PC-9 (cell line): ENCODE measurements around the gene ACTR1B. TPM values are rescaled to one million over a fixed set of nuclear protein-coding genes. Genes with fewer than 3 reads are reported as not detected.
"Not testable (repeated sequence)": the region's sequence is repeated elsewhere in the genome, so short reads cannot be mapped to it uniquely, and the experiment has no call there.

Experiments
- BruUV-seq: library from RNA; stranded (reverse); fragments of 400-500 nt; replicated peaks from 2 replicates; lab custom pipeline; 2021; lab: Mats Ljungman, UMichigan
- CTCF ChIA-PET: fragments of 300-600 bp; sonication (Branson Sonifier 250); formaldehyde crosslinking; loops from one replicate; lab custom pipeline; 2022; ENCODE audit warnings: antibody characterized with exemption; lab: Charles Lee
- POLR2A ChIA-PET: fragments of 300-600 bp; sonication (Branson Sonifier 250); formaldehyde crosslinking; loops from one replicate; lab custom pipeline; 2022; ENCODE audit warnings: antibody characterized with exemption; ENCODE audit not compliant: unreplicated experiment; lab: Charles Lee
- DNase-seq, 2 experiments: peaks; one replicate each; pipeline versions ENCODE4 v3.0.0 to v3.0.0-alpha.2; 2015 to 2022; ENCODE audit warnings: mixed read lengths in 1 of 2
- H2AFZ ChIP-seq: fragments of 200-600 bp; sonication (generic); 2 replicates; pipeline ENCODE4 v1.8.1; 2017; ENCODE audit warnings: antibody characterized with exemption
- H3F3A ChIP-seq: fragments of 200-600 bp; sonication (generic); 2 replicates; pipeline ENCODE4 v1.8.1; 2017; ENCODE audit warnings: antibody characterized with exemption, mild to moderate bottlenecking, low read depth; ENCODE audit not compliant: insufficient read depth
- H3K27ac ChIP-seq: fragments of 200-600 bp; sonication (generic); 2 replicates; pipeline ENCODE4 v1.6.1; 2016; ENCODE audit warnings: mixed run types
- H3K27me3 ChIP-seq: fragments of 200-600 bp; sonication (generic); 2 replicates; pipeline ENCODE4 v1.6.1; 2016; ENCODE audit warnings: low read depth, mixed run types; ENCODE audit not compliant: insufficient read depth
- H3K36me3 ChIP-seq: fragments of 200-600 bp; sonication (generic); 2 replicates; pipeline ENCODE4 v1.6.1; 2016; ENCODE audit warnings: low read depth, mixed run types
- H3K4me1 ChIP-seq: fragments of 200-600 bp; sonication (generic); replicated peaks from 2 replicates; pipeline ENCODE4 v1.6.1; 2016; ENCODE audit warnings: mixed run types; ENCODE audit not compliant: insufficient read depth
- H3K4me2 ChIP-seq: fragments of 200-600 bp; sonication (generic); 2 replicates; pipeline ENCODE4 v1.6.1; 2017; ENCODE audit warnings: mixed run types
- H3K4me3 ChIP-seq: fragments of 200-600 bp; sonication (generic); 2 replicates; pipeline ENCODE4 v1.6.1; 2016; ENCODE audit warnings: mixed run types
- H3K79me2 ChIP-seq: fragments of 200-600 bp; sonication (generic); 2 replicates; pipeline ENCODE4 v1.6.1; 2017; ENCODE audit warnings: low read depth, mixed run types
- H3K9me2 ChIP-seq: fragments of 200-600 bp; sonication (generic); 2 replicates; pipeline ENCODE4 v1.8.1; 2017; ENCODE audit warnings: mild to moderate bottlenecking; ENCODE audit not compliant: insufficient read depth
- H3K9me3 ChIP-seq: fragments of 200-600 bp; sonication (generic); 2 replicates; pipeline ENCODE4 v1.8.1; 2016; ENCODE audit warnings: low read depth; ENCODE audit not compliant: insufficient read depth
- H4K20me1 ChIP-seq: fragments of 200-600 bp; sonication (generic); 2 replicates; pipeline ENCODE4 v1.8.1; 2017; ENCODE audit not compliant: insufficient read depth
- CTCF ChIP-seq: fragments of 200-600 bp; sonication (generic); conservative IDR thresholded peaks from 2 replicates; pipeline ENCODE4 v1.6.1; 2017; ENCODE audit warnings: mixed run types, antibody characterized with exemption, mild to moderate bottlenecking, moderate library complexity
- EZH2 ChIP-seq: fragments of 200-600 bp; sonication (generic); IDR thresholded peaks from 2 replicates; pipeline ENCODE4 v1.8.0; 2017; ENCODE audit warnings: antibody characterized with exemption, low read depth
- intact Hi-C: fragments of 100-400 bp; cut with micrococcal nuclease; formaldehyde crosslinking; loops from one replicate; pipeline ENCODE4 v1.10.0; 2022; ENCODE audit not compliant: unreplicated experiment
- total RNA-seq: library from RNA; stranded (reverse); gene quantifications from 2 replicates; pipeline ENCODE4 v1.2.3, GENCODE V29; 2021

ACTR1B gene
- total RNA-seq, 1 experiment from 2014 or later, result 49.9 TPM

DNA sequence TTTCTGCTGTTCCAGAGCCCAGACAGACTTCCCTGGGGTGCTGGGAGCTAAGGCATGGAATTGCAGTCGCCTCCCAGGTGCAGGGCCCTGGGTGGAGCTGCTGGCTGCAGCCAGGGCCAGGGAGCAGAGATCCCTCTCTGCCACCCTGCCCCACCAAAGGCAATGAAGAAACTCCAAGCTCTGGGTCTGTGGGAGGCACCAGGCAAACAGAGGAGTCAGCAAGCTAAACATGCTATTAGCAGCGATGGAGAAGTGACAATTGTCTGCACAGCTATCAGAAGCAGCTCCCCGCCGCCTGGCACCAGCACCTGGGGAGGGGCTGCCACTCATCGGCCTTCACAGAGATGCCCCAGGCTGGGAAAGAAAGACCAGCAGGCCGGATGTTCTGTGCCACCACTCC is 45.9 kb downstream of the ACTR1B start:
- H3K36me3 ChIP-seq, result no peaks in the 10 kb centered on the region
- TF ChIP-seq CTCF (no peak), EZH2 (no peak)
- H3K4me3 ChIP-seq, result no peak overlapping the region
- H3K79me2 ChIP-seq, result no peaks in the 10 kb centered on the region
- no peaks in the 10 kb centered on the region for H4K20me1 ChIP-seq
- H2AFZ ChIP-seq, result no peak overlapping the region
- POLR2A ChIA-PET, result no interaction called here
- H3K4me2 ChIP-seq, result no peak overlapping the region
- no peak overlapping the region for H3K27ac ChIP-seq
- H3K4me1 ChIP-seq, result no peaks in the 10 kb centered on the region
- H3K9me3 ChIP-seq, result no peaks in the 10 kb centered on the region
- no peak for DNase-seq
- no peaks in the 10 kb centered on the region for H3F3A ChIP-seq
- CTCF ChIA-PET, result no interaction called here
- intact Hi-C loops, result no loop called here
- no peaks in the 10 kb centered on the region for H3K9me2 ChIP-seq
- no TSS peak for BruUV-seq
- no peaks in the 10 kb centered on the region for H3K27me3 ChIP-seq

GRCh38 chr2:97615746-97616145 is 48.1 kb downstream of the ACTR1B start:
- H3K36me3 ChIP-seq, H3K9me2 ChIP-seq, H3K27me3 ChIP-seq, BruUV-seq, H3K4me2 ChIP-seq, H4K20me1 ChIP-seq, intact Hi-C loops, H3K4me1 ChIP-seq, H2AFZ ChIP-seq, H3K79me2 ChIP-seq, H3K4me3 ChIP-seq, H3K27ac ChIP-seq, H3F3A ChIP-seq, DNase-seq, POLR2A ChIA-PET, CTCF ChIA-PET, H3K9me3 ChIP-seq: not testable (repeated sequence)

- H3K9me3 ChIP-seq, intact Hi-C loops, BruUV-seq, H4K20me1 ChIP-seq, H3K79me2 ChIP-seq, H3K27ac ChIP-seq, H3K4me1 ChIP-seq, H3K4me2 ChIP-seq, H3K4me3 ChIP-seq, H3F3A ChIP-seq, H3K36me3 ChIP-seq, H3K27me3 ChIP-seq, POLR2A ChIA-PET, H3K9me2 ChIP-seq, DNase-seq, H2AFZ ChIP-seq, CTCF ChIA-PET: not testable (repeated sequence)
Measured at GRCh38 chr2:97611895-97612294, 51.9 kb downstream of the ACTR1B start.

GRCh38 chr2:97608745-97609144 is 55.1 kb downstream of the ACTR1B start:
- H3F3A ChIP-seq, H3K9me3 ChIP-seq, intact Hi-C loops, H3K9me2 ChIP-seq, H3K4me1 ChIP-seq, H3K36me3 ChIP-seq, H4K20me1 ChIP-seq, H3K79me2 ChIP-seq, H3K27me3 ChIP-seq, DNase-seq, H3K4me2 ChIP-seq, H3K27ac ChIP-seq, CTCF ChIA-PET, H3K4me3 ChIP-seq, H2AFZ ChIP-seq, BruUV-seq, POLR2A ChIA-PET: not testable (repeated sequence)

Other genes with a start within 250 kb of the ACTR1B start
- gene ANKRD36B, start 74.2 kb downstream of the ACTR1B start, total RNA-seq, result 26.2 and 34.0 TPM in 2 replicates
- gene COX5B, start 18.0 kb downstream of the ACTR1B start, total RNA-seq, result 310 and 345 TPM in 2 replicates
- 11.2 and 14.0 TPM in 2 replicates for gene C2orf92, start 5.7 kb upstream of the ACTR1B start, total RNA-seq
- not detected in 2 replicates for gene ZAP70, start 49.5 kb upstream of the ACTR1B start, total RNA-seq